ENCODE results near the gene TCIRG1. TPM values are rescaled to one million over a fixed set of nuclear protein-coding genes. Genes with fewer than 3 reads are reported as not detected.

The TCIRG1 gene
- total and polyA plus RNA-seq, 2 experiments from 2014 or later, result 75.9 to 118 TPM

DNA sequence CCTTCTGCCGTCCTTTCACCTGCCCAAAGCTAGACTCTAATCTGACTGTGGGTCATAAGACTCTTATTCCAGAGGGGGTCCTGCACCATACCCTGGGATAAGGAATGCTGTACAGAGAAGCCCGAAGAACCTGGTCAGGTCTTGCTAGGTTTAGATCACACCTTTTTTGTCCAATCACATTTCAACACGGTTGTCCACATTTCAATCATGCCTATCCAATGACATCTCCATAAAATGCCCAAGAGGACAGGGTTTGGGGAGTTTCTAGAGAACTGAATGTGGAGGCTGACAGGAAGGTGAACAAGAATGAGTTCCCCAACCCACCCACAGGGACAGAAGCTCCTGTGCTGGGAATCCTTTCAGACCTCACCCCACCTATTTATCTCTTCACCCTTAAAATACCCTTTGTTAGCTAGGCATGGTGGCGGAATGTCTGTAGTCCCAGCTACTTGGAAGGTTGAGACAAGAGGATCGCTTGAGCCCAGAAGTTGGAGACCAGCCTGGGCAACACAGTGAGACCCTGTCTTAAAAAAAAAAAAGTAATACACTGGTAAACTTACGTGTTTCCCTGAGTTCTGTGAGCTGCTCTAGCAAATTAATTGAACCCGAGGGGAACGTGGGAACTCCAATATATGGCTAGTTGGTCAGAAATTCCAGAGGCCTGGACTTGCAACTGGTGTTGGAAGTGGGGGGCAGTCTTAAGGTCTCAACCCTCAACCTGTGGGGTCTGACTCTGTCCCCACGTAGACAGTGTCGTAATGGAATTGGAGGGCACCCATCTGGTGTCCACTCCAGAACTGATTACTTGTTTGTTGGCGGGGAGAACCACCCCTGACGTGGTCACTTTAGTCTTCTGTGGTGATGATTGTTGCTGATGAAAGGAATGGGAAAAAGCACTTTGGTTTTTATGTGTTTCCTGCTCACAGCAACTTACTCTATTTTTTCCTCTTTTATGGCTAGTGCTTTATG, 17.8 kb downstream of the TCIRG1 start:
- Histone ChIP-seq H3K36me3 (ENCODE audit: low read depth) (no peaks in the 10 kb centered on the region), H3K9ac (no peak overlapping the region), H3K9me2 (ENCODE audit: insufficient read depth) (no peaks in the 10 kb centered on the region), H3K79me2 (ENCODE audit: insufficient read depth) (no peaks in the 10 kb centered on the region), H3K4me3 (no peak overlapping the region), H3K27me3 (replicated peaks; ENCODE audit: insufficient read depth) (no peaks in the 10 kb centered on the region), H3F3A (ENCODE audit: insufficient read depth) (peaks cover 17% of the 10 kb centered on the region), H3K4me2 (ENCODE audit: unreplicated experiment) (no peak overlapping the region), H3K4me1 (ENCODE audit: insufficient read depth) (no peaks in the 10 kb centered on the region), H3K9me3 (ENCODE audit: low read depth) (no peaks in the 10 kb centered on the region), H4K20me1 (ENCODE audit: insufficient read depth) (no peaks in the 10 kb centered on the region), H2AFZ (no peak overlapping the region), H3K27ac (no peak overlapping the region)
- TF ChIP-seq EZH2 (IDR thresholded peaks at IDR 0.05; ENCODE audit: insufficient read depth, poor library complexity, severe bottlenecking) (no peak), EZH2phosphoT487 (IDR thresholded peaks at IDR 0.05; ENCODE audit: insufficient read depth, low read depth) (no peak)
- in situ Hi-C loops (cut with MboI), result no loop called here
- no peak for DNase-seq
- 91% methylated on average over 12 of the region's 12 CpGs for WGBS, 2 experiments (ENCODE audit: low coverage in 1 of 2, low lambda C conversion rate in 2 of 2, missing lambda C conversion rate in 2 of 2)

DNA sequence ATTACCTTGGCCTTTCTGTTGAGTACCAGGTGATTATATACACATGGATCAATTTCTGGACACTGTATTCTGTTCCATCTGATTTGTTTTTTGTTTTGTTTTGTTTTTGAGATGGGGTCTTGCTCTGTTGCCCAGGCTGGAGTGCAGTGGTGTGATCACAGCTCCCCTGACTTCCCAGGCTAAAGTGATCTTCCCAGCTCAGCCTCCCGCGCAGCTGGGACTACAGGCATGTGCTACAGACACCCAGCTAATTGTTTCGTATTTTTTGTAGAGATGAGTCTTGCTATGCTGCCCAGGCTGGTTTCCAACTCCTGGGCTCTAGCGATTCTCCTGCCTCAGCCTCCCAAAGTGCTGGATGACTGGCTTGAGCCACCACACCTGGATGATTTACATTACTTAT, 19.0 kb downstream of the TCIRG1 start:
- TF ChIP-seq EZH2phosphoT487 (IDR thresholded peaks at IDR 0.05; ENCODE audit: insufficient read depth, low read depth) (no peak), EZH2 (IDR thresholded peaks at IDR 0.05; ENCODE audit: insufficient read depth, poor library complexity, severe bottlenecking) (no peak)
- DNase-seq, result no peak
- H3K36me3 ChIP-seq (ENCODE audit: low read depth), result no peaks in the 10 kb centered on the region
- H4K20me1 ChIP-seq (ENCODE audit: insufficient read depth), result no peaks in the 10 kb centered on the region
- no peaks in the 10 kb centered on the region for H3K79me2 ChIP-seq (ENCODE audit: insufficient read depth)
- no peak overlapping the region for H3K27ac ChIP-seq
- H3K4me3 ChIP-seq, result no peak overlapping the region
- no peak overlapping the region for H3K4me2 ChIP-seq (ENCODE audit: unreplicated experiment)
- H3K9me3 ChIP-seq (ENCODE audit: low read depth), result no peaks in the 10 kb centered on the region
- 96 to 99% methylated on average over 4 of the region's 4 CpGs for WGBS, 2 experiments (ENCODE audit: low coverage in 1 of 2, low lambda C conversion rate in 2 of 2, missing lambda C conversion rate in 2 of 2)
- H3F3A ChIP-seq (ENCODE audit: insufficient read depth), result peaks cover 15% of the 10 kb centered on the region
- H2AFZ ChIP-seq, result no peak overlapping the region
- H3K27me3 ChIP-seq (replicated peaks; ENCODE audit: insufficient read depth), result no peaks in the 10 kb centered on the region
- in situ Hi-C loops (cut with MboI), result no loop called here
- no peaks in the 10 kb centered on the region for H3K4me1 ChIP-seq (ENCODE audit: insufficient read depth)
- no peaks in the 10 kb centered on the region for H3K9me2 ChIP-seq (ENCODE audit: insufficient read depth)
- no peak overlapping the region for H3K9ac ChIP-seq

DNA sequence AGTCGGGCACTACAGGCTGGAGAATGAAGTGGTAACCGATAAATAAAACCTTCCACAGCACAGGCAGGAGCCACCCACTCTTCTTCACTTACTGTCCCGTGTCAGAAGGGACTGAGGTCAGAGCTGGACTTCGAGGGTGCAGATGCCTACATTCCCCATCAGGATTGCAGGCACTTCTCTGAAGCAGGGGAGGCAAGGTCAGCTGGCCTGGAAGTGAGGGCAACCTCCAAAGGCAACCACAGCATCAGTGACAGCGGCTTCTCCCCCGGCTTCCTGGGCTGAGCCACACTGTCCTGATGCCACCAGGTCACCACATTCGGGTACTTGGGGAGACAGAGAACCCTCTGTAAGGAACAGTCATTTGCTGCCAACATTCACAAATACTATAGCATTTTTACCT, 22.7 kb downstream of the TCIRG1 start:
- 85% methylated on average over 7 of the region's 7 CpGs for WGBS, 2 experiments (ENCODE audit: low coverage in 1 of 2, low lambda C conversion rate in 2 of 2, missing lambda C conversion rate in 2 of 2)
- H3K79me2 ChIP-seq (ENCODE audit: insufficient read depth), result no peaks in the 10 kb centered on the region
- in situ Hi-C loops (cut with MboI), result no loop called here
- H3K4me1 ChIP-seq (ENCODE audit: insufficient read depth), result no peaks in the 10 kb centered on the region
- H3K27me3 ChIP-seq (replicated peaks; ENCODE audit: insufficient read depth), result no peaks in the 10 kb centered on the region
- no peaks in the 10 kb centered on the region for H4K20me1 ChIP-seq (ENCODE audit: insufficient read depth)
- no peaks in the 10 kb centered on the region for H3F3A ChIP-seq (ENCODE audit: insufficient read depth)
- no peak overlapping the region for H3K4me3 ChIP-seq
- H3K9me2 ChIP-seq (ENCODE audit: insufficient read depth), result no peaks in the 10 kb centered on the region
- H2AFZ ChIP-seq, result no peak overlapping the region
- H3K27ac ChIP-seq, result no peak overlapping the region
- no peak overlapping the region for H3K9ac ChIP-seq
- H3K36me3 ChIP-seq (ENCODE audit: low read depth), result no peaks in the 10 kb centered on the region
- no peak for DNase-seq
- no peak overlapping the region for H3K4me2 ChIP-seq (ENCODE audit: unreplicated experiment)
- TF ChIP-seq EZH2 (IDR thresholded peaks at IDR 0.05; ENCODE audit: insufficient read depth, poor library complexity, severe bottlenecking) (no peak), EZH2phosphoT487 (IDR thresholded peaks at IDR 0.05; ENCODE audit: insufficient read depth, low read depth) (no peak)
- no peaks in the 10 kb centered on the region for H3K9me3 ChIP-seq (ENCODE audit: low read depth)

- 100% methylated on average over 2 of the region's 2 CpGs for WGBS, 2 experiments (ENCODE audit: low coverage in 1 of 2, low lambda C conversion rate in 2 of 2, missing lambda C conversion rate in 2 of 2)
- Histone ChIP-seq H3K79me2 (ENCODE audit: insufficient read depth) (no peaks in the 10 kb centered on the region), H3K4me1 (ENCODE audit: insufficient read depth) (no peaks in the 10 kb centered on the region), H3K27ac (no peak overlapping the region), H3K36me3 (ENCODE audit: low read depth) (no peaks in the 10 kb centered on the region), H3K4me2 (ENCODE audit: unreplicated experiment) (no peak overlapping the region), H3K4me3 (no peak overlapping the region), H3K9ac (no peak overlapping the region), H3K27me3 (replicated peaks; ENCODE audit: insufficient read depth) (no peaks in the 10 kb centered on the region), H4K20me1 (ENCODE audit: insufficient read depth) (no peaks in the 10 kb centered on the region), H2AFZ (no peak overlapping the region), H3F3A (ENCODE audit: insufficient read depth) (no peaks in the 10 kb centered on the region), H3K9me3 (ENCODE audit: low read depth) (no peaks in the 10 kb centered on the region), H3K9me2 (ENCODE audit: insufficient read depth) (no peaks in the 10 kb centered on the region)
- no peak for TF ChIP-seq EZH2phosphoT487 (IDR thresholded peaks at IDR 0.05; ENCODE audit: insufficient read depth, low read depth)
- TF ChIP-seq EZH2 (IDR thresholded peaks at IDR 0.05; ENCODE audit: insufficient read depth, poor library complexity, severe bottlenecking), result no peak
- DNase-seq, result no peak
- in situ Hi-C loops (cut with MboI), result no loop called here
Measured at GRCh38 chr11:68064926-68065325, 26.1 kb downstream of the TCIRG1 start.
